ENCODE measurements around the gene BMP7.

BMP7 gene

DNA sequence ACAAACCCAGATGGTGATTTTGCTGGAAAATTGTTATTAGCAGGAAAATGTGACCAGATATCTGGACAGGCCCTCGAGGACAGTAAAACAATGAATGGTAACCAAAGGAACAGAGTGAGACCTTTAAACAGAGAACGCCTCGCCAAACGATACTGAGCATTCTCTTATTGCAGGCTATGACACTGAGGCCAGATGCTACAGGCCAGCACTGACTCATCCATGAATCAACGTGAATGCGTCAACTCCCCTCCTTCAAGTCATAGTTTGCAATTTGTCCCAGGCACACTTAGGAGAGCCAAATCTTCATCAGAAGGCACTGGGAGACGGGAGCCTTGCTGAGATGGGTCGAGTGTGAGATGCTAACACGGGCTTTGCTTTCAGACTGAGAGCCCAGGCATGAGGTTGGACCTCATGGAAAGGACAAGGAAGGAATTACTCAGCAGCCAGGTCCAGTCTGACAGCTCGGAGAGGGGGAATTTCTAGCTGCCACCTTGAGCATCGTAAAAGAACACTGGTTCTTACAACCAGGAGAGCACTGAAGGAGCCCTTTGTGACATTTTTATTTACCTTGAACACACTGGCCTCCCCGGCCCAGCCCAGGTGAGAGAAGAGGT, 60.7 kb downstream of the BMP7 start:
- Histone ChIP-seq H3K9ac (ENCODE audit: low read depth, low read length, poor library complexity, severe bottlenecking) (no peak overlapping the region), H3K9me3 (ENCODE audit: insufficient read depth, low read depth, low read length) (no peaks in the 10 kb centered on the region), H4K20me1 (ENCODE audit: insufficient read depth, low read length, poor library complexity, severe bottlenecking) (no peaks in the 10 kb centered on the region), H2AFZ (ENCODE audit: low read length) (no peak overlapping the region), H3K4me2 (ENCODE audit: low read depth, low read length, poor library complexity, severe bottlenecking) (no peak overlapping the region), H3F3A (ENCODE audit: low read depth) (no peaks in the 10 kb centered on the region), H3K27me3 (ENCODE audit: insufficient read depth, low read length, poor library complexity, severe bottlenecking) (no peaks in the 10 kb centered on the region), H3K4me1 (ENCODE audit: insufficient read depth, low read length, poor library complexity, severe bottlenecking) (no peaks in the 10 kb centered on the region), H3K79me2 (ENCODE audit: insufficient read depth, low read length) (no peaks in the 10 kb centered on the region), H3K9me2 (replicated peaks; ENCODE audit: low read depth, low read length) (no peaks in the 10 kb centered on the region), H3K4me3 (ENCODE audit: low read length, poor library complexity, severe bottlenecking) (no peak overlapping the region), H3K36me3 (ENCODE audit: insufficient read depth, low read length) (no peaks in the 10 kb centered on the region)
- TF ChIP-seq, protein P1, sequence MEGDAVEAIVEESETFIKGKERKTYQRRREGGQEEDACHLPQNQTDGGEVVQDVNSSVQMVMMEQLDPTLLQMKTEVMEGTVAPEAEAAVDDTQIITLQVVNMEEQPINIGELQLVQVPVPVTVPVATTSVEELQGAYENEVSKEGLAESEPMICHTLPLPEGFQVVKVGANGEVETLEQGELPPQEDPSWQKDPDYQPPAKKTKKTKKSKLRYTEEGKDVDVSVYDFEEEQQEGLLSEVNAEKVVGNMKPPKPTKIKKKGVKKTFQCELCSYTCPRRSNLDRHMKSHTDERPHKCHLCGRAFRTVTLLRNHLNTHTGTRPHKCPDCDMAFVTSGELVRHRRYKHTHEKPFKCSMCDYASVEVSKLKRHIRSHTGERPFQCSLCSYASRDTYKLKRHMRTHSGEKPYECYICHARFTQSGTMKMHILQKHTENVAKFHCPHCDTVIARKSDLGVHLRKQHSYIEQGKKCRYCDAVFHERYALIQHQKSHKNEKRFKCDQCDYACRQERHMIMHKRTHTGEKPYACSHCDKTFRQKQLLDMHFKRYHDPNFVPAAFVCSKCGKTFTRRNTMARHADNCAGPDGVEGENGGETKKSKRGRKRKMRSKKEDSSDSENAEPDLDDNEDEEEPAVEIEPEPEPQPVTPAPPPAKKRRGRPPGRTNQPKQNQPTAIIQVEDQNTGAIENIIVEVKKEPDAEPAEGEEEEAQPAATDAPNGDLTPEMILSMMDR (conservative IDR thresholded peaks at IDR 0.05; ENCODE audit: low read length): no peak
- TF ChIP-seq EZH2phosphoT487 (IDR thresholded peaks at IDR 0.05; ENCODE audit: borderline replicate concordance): no peak

DNA sequence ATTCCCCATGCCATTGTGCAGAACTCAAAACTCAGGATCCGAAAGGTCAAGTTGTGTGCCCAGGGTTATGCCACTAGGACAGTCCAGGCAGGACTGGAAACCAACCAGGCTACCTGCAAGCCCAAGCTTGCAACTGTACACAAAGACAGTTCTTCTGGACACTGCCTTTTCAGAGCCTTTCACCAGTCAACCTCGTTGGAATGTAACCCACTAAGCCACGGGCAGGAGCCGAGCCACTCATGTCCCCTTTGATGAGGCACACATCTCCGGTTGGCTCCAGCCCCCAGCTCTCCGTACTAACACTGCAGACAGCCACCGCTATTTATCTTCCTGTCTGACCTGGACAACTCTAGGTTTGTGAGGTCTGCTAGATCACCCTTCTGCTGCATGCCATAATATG, 62.5 kb downstream of the BMP7 start:
- Histone ChIP-seq H3K27me3 (ENCODE audit: insufficient read depth, low read length, poor library complexity, severe bottlenecking) (no peaks in the 10 kb centered on the region), H4K20me1 (ENCODE audit: insufficient read depth, low read length, poor library complexity, severe bottlenecking) (no peaks in the 10 kb centered on the region), H3K4me2 (ENCODE audit: low read depth, low read length, poor library complexity, severe bottlenecking) (no peak overlapping the region), H3K9me2 (replicated peaks; ENCODE audit: low read depth, low read length) (no peaks in the 10 kb centered on the region), H3K4me1 (ENCODE audit: insufficient read depth, low read length, poor library complexity, severe bottlenecking) (no peaks in the 10 kb centered on the region), H3K9me3 (ENCODE audit: insufficient read depth, low read depth, low read length) (no peaks in the 10 kb centered on the region), H3K4me3 (ENCODE audit: low read length, poor library complexity, severe bottlenecking) (no peak overlapping the region), H3F3A (ENCODE audit: low read depth) (no peaks in the 10 kb centered on the region), H3K79me2 (ENCODE audit: insufficient read depth, low read length) (no peaks in the 10 kb centered on the region), H3K36me3 (ENCODE audit: insufficient read depth, low read length) (no peaks in the 10 kb centered on the region), H2AFZ (ENCODE audit: low read length) (no peak overlapping the region), H3K9ac (ENCODE audit: low read depth, low read length, poor library complexity, severe bottlenecking) (no peak overlapping the region)
- TF ChIP-seq, protein P1 (conservative IDR thresholded peaks at IDR 0.05; ENCODE audit: low read length): no peak

DNA sequence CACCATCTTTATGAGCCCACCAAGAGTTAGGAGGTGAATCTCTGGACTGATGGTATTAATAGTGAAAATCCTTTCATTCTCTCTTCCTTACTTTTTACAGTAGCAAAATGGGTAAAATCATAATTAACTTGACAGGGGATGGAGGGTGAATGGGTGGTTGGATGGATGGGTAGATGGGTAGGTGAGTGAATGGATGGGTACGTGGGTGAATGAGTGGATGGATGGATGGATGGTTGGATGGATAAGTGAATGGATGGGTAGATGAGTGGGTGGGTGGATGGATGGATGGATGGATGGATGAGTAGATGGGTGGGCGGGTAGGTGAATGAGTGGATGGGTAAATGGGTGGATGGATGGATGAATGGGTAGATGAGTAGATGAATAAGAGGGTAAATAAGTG, 63.2 kb downstream of the BMP7 start:
- H3K36me3 ChIP-seq (ENCODE audit: insufficient read depth, low read length): no peaks in the 10 kb centered on the region
- no peak overlapping the region for H3K4me2 ChIP-seq (ENCODE audit: low read depth, low read length, poor library complexity, severe bottlenecking)
- H3K4me3 ChIP-seq (ENCODE audit: low read length, poor library complexity, severe bottlenecking): no peak overlapping the region
- TF ChIP-seq, protein P1 (conservative IDR thresholded peaks at IDR 0.05; ENCODE audit: low read length): no peak
- TF ChIP-seq EZH2phosphoT487 (IDR thresholded peaks at IDR 0.05; ENCODE audit: borderline replicate concordance): no peak
- H4K20me1 ChIP-seq (ENCODE audit: insufficient read depth, low read length, poor library complexity, severe bottlenecking): no peaks in the 10 kb centered on the region
- no peaks in the 10 kb centered on the region for H3K4me1 ChIP-seq (ENCODE audit: insufficient read depth, low read length, poor library complexity, severe bottlenecking)
- H3K9me2 ChIP-seq (replicated peaks; ENCODE audit: low read depth, low read length): no peaks in the 10 kb centered on the region
- H3K9ac ChIP-seq (ENCODE audit: low read depth, low read length, poor library complexity, severe bottlenecking): no peak overlapping the region
- no peaks in the 10 kb centered on the region for H3K9me3 ChIP-seq (ENCODE audit: insufficient read depth, low read depth, low read length)
- no peaks in the 10 kb centered on the region for H3K27me3 ChIP-seq (ENCODE audit: insufficient read depth, low read length, poor library complexity, severe bottlenecking)
- H3K79me2 ChIP-seq (ENCODE audit: insufficient read depth, low read length): no peaks in the 10 kb centered on the region
- no peaks in the 10 kb centered on the region for H3F3A ChIP-seq (ENCODE audit: low read depth)
- no peak overlapping the region for H2AFZ ChIP-seq (ENCODE audit: low read length)
